D721Med (cell line): ENCODE data around the gene SSR2.
"Not testable (repeated sequence)": the region's sequence is repeated elsewhere in the genome, so short reads cannot be mapped to it uniquely, and the experiment has no call there.

Experiments used
- DNase-seq: peaks from one replicate; pipeline ENCODE4 v3.0.0; 2011; ENCODE audit warnings: low spot score; ENCODE audit not compliant: insufficient read length
- FAIRE-seq: peaks from 2 replicates; lab custom pipeline; 2011; peaks lifted over from hg19 to GRCh38; lab: Jason Lieb, UNC
- CTCF ChIP-seq: IDR thresholded peaks from 2 replicates; pipeline ENCODE4 v1.5.1; 2012; ENCODE audit warnings: mild to moderate bottlenecking, control low read depth; ENCODE audit not compliant: insufficient read depth; ENCODE audit errors: missing control alignments

The SSR2 gene

GRCh38 chr1:156045076-156045475, 24.3 kb upstream of the SSR2 start:
- DNase-seq (no peak), FAIRE-seq (no peak)
- TF ChIP-seq CTCF, result no peak

GRCh38 chr1:156042828-156043227, 22.1 kb upstream of the SSR2 start:
- no peak for FAIRE-seq
- no peak for DNase-seq
- no peak for TF ChIP-seq CTCF

GRCh38 chr1:156034991-156035390, 14.2 kb upstream of the SSR2 start:
- FAIRE-seq, DNase-seq: not testable (repeated sequence)

- FAIRE-seq, result no peak
- DNase-seq, result no peak
- no peak for TF ChIP-seq CTCF
These were observed 12.3 kb upstream of the SSR2 start for GRCh38 chr1:156033011-156033410.

- FAIRE-seq (no peak), DNase-seq (no peak)
- no peak for TF ChIP-seq CTCF
These were observed 5.8 kb upstream of the SSR2 start for GRCh38 chr1:156026588-156026987.

GRCh38 chr1:156025876-156026275, 5.1 kb upstream of the SSR2 start:
- no peak for FAIRE-seq
- peak; percentile 82 for TF ChIP-seq CTCF
- DNase-seq, result peak; percentile 80

- no peak for FAIRE-seq
- no peak for TF ChIP-seq CTCF
- DNase-seq, result no peak
These were observed 4.0 kb upstream of the SSR2 start for GRCh38 chr1:156024801-156025200.

- no peak for FAIRE-seq
- DNase-seq, result no peak
- no peak for TF ChIP-seq CTCF
These were observed 1.2 kb upstream of the SSR2 start for GRCh38 chr1:156021954-156022353.
